Left ventricle myocardium inferior (tissue), 1 donor: ENCODE data around the gene ZNF22. TPM values are rescaled to one million over a fixed set of nuclear protein-coding genes. Genes with fewer than 3 reads are reported as not detected.

Experiments used
- DNase-seq: peaks from one replicate; pipeline ENCODE4 v3.0.0-alpha.2; 2020
- H3K27ac ChIP-seq: fragments of 200-600 bp; replicated peaks from 2 replicates; pipeline ENCODE4 v1.8.0; 2021
- H3K27me3 ChIP-seq: fragments of 200-600 bp; 2 replicates; pipeline ENCODE4 v1.8.0; 2021; ENCODE audit warnings: low read depth
- H3K36me3 ChIP-seq: fragments of 200-600 bp; 2 replicates; pipeline ENCODE4 v1.8.0; 2021
- H3K4me1 ChIP-seq: fragments of 200-600 bp; 2 replicates; pipeline ENCODE4 v1.8.0; 2021
- H3K4me3 ChIP-seq: fragments of 200-600 bp; 2 replicates; pipeline ENCODE4 v1.8.0; 2021; ENCODE audit warnings: mild to moderate bottlenecking, moderate library complexity
- H3K9me3 ChIP-seq: fragments of 200-600 bp; replicated peaks from 2 replicates; pipeline ENCODE4 v1.8.0; 2021
- intact Hi-C: fragments of 100-400 bp; cut with micrococcal nuclease; formaldehyde crosslinking; loops from one replicate; pipeline ENCODE4 v1.11.0; 2022
- total RNA-seq: library from RNA; stranded (reverse); fragmentation: NEBNext Ultra II Directional; extraction: Animal tissue kit (Norgen Biotek cat#: 25700); gene quantifications from one replicate; pipeline ENCODE4 v1.2.1, GENCODE V29; 2021
- TF ChIP-seq, protein P1 (sequence below): fragments of 200-600 bp; IDR thresholded peaks from 2 replicates; pipeline ENCODE4 v1.8.0; 2021; ENCODE audit warnings: antibody characterized with exemption, mild to moderate bottlenecking, borderline replicate concordance
- donor health status: DM: no; HTN: yes; CAD: no; lungs with severe emphysema.

Gene ZNF22
- total RNA-seq, 1 donor from 2014 or later = 14.2 TPM

DNA sequence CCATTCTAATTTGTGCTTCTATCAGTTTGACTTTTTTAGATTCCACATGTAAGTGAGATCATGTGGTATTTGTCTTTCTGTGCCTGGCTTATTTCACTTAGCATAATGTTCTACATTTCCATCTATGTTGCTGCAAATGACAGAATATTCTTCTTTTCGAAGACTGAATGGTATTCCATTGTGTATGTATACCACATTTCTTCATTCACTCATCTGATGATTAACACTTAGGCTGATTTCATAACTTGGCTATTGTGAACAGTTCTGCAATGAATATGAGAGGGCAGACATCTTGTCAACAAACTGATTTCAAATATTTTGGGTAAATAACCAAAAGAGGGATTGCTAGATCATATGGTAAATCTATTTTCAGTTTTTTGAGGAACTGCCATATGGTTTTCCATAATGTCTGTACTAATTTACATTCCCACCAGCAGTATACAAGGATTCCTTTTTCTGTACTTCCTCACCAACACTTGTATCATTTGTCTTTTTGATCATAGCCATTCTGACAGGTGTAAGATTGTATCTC is 52.9 kb downstream of the ZNF22 start:
- TF ChIP-seq, protein P1, sequence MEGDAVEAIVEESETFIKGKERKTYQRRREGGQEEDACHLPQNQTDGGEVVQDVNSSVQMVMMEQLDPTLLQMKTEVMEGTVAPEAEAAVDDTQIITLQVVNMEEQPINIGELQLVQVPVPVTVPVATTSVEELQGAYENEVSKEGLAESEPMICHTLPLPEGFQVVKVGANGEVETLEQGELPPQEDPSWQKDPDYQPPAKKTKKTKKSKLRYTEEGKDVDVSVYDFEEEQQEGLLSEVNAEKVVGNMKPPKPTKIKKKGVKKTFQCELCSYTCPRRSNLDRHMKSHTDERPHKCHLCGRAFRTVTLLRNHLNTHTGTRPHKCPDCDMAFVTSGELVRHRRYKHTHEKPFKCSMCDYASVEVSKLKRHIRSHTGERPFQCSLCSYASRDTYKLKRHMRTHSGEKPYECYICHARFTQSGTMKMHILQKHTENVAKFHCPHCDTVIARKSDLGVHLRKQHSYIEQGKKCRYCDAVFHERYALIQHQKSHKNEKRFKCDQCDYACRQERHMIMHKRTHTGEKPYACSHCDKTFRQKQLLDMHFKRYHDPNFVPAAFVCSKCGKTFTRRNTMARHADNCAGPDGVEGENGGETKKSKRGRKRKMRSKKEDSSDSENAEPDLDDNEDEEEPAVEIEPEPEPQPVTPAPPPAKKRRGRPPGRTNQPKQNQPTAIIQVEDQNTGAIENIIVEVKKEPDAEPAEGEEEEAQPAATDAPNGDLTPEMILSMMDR = no peak
- H3K27ac ChIP-seq = no peak overlapping the region
- no peak for DNase-seq
- intact Hi-C loops = no loop called here
- no peaks in the 10 kb centered on the region for H3K27me3 ChIP-seq
- H3K9me3 ChIP-seq = peaks cover 9% of the 10 kb centered on the region
- H3K4me3 ChIP-seq = no peak overlapping the region
- no peaks in the 10 kb centered on the region for H3K4me1 ChIP-seq
- no peaks in the 10 kb centered on the region for H3K36me3 ChIP-seq

Other genes starting within 250 kb of the ZNF22 start
- not detected for gene TMEM72, start 89.6 kb upstream of the ZNF22 start, total RNA-seq
- gene RASSF4, start 41.1 kb upstream of the ZNF22 start, total RNA-seq = 103 TPM
- 27.5 TPM for gene DEPP1, start 22.1 kb upstream of the ZNF22 start, total RNA-seq